Ovary (tissue), 9 donors: Measurements from ENCODE around the gene TNFRSF17. TPM values are rescaled to one million over a fixed set of nuclear protein-coding genes. Genes with fewer than 3 reads are reported as not detected.

Experiments
- DNase-seq, 5 donors: peaks; one replicate each; pipeline ENCODE4 v3.0.0-alpha.2; 2019 to 2020
- H3K27ac ChIP-seq, 2 donors: fragments of 200-600 bp; one replicate each; pipeline versions ENCODE4 v1.5.1 to v1.8.0; 2019 to 2022
- H3K27me3 ChIP-seq: fragments of 200-600 bp; one replicate; pipeline ENCODE4 v1.8.0; 2022
- H3K36me3 ChIP-seq: fragments of 200-600 bp; sonication (generic); one replicate; pipeline ENCODE4 v1.5.1; 2019
- H3K4me1 ChIP-seq: one replicate; pipeline ENCODE4 v1.8.1; 2013; ENCODE audit warnings: mild to moderate bottlenecking, moderate library complexity; ENCODE audit not compliant: insufficient read depth
- H3K4me3 ChIP-seq: fragments of 200-600 bp; sonication (generic); one replicate; pipeline ENCODE4 v1.5.1; 2017
- H3K9me3 ChIP-seq, 2 donors: fragments of 200-600 bp in 1 of 2; sonication (generic) in 1 of 2; one replicate each; pipeline versions ENCODE4 v1.5.1 to v1.8.1; 2013 to 2019; ENCODE audit warnings: mild to moderate bottlenecking in 1 of 2, moderate library complexity in 1 of 2
- CTCF ChIP-seq, 3 donors: fragments of 450-650 bp in 2 of 3; fragments of 200-600 bp in 1 of 3; IDR thresholded peaks; one replicate each; pipeline versions ENCODE4 v1.5.1 to v1.8.0; 2016 to 2022; ENCODE audit warnings: antibody characterized with exemption in 3 of 3, mild to moderate bottlenecking in 1 of 3
- EP300 ChIP-seq: sonication (generic); formaldehyde crosslinking; IDR thresholded peaks from one replicate; pipeline ENCODE4 v1.6.1; 2017; ENCODE audit warnings: antibody characterized with exemption
- POLR2A ChIP-seq: fragments of 450-650 bp; IDR thresholded peaks from one replicate; pipeline ENCODE4 v1.6.1; 2017; ENCODE audit warnings: antibody characterized with exemption, mild to moderate bottlenecking, moderate library complexity
- WGBS, 3 donors: extraction: QIAGEN DNeasy Blood & Tissue Kit in 1 of 3; methylation state at CpG; one replicate each; pipeline versions ENCODE4 v1.1.5 to v1.1.7; 2013 to 2017; 5-methylcytosine and 5-hydroxymethylcytosine counted together
- intact Hi-C, 4 donors: fragments of 100-400 bp; cut with DNase I; formaldehyde crosslinking; loops; one replicate each; pipeline versions ENCODE4 v1.11.0 to v1.15.1; 2022 to 2023
- polyA plus RNA-seq, 2 donors: library from polyadenylated mRNA; stranded (reverse); fragments of 200-250 nt in 1 of 2; fragments of 350-450 nt in 1 of 2; fragmentation: Illumina TruSeq in 1 of 2; extraction: RNeasy Lipid Tissue Mini Kit (QIAGEN cat#74804) in 1 of 2; gene quantifications; one replicate each; pipeline ENCODE4 v1.2.3, GENCODE V29; 2013 to 2014
- total RNA-seq, 7 donors: library from RNA; depleted of rRNA in 2 of 7; stranded (reverse); fragments of >200 nt in 2 of 7; fragmentation: NEBNext Ultra II Directional in 3 of 7; extraction: Animal tissue kit (Norgen Biotek cat#: 25700) in 3 of 7; gene quantifications; one replicate each; pipeline versions ENCODE4 v1.1.0 to v1.2.4, GENCODE V29; 2016 to 2023
- donor health status: DM: no; HTN: no; CAD: no; lungs with moderate emphysema.
- donor health status: DM: no; HTN: no; CAD: no.
- donor health status: Bipolar disorder and iron deficiency.
- donor health status: DM: yes; HTN: yes; CAD: no.
- donor health status: DM: no; HTN: no; CAD: no.
- donor health status: DM: yes; HTN: yes; CAD: no.

Gene TNFRSF17
- total and polyA plus RNA-seq, 9 donors = 0.19 to 0.60 (median 0.36) TPM; not detected in 5

DNA sequence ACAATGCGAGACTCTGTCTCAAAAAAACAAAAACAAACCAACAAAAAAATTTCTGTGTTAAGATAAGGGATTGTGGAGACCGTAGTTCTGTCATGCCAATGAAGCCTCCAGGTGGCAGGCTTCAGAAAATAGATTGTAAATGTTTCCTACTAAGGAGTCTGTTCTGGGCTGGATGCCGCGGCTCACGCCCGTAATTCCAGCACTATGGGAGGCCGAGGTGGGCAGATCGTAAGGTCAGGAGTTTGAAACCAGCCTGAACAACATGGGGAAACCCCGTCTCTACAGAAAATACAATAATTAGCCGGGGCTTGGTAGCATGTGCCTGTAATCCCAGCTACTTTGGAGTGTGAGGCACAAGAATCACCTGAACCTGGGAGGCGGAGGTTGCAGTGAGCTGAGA is 7.1 kb downstream of the TNFRSF17 start:
- intact Hi-C loops = loop anchor here in 3 of 4 donors (10.0 kb wide), 2 partner anchors 57 to 93 kb away; partner anchors contain the start of gene GSPT1 (in 1 of the 3)
- H3K4me3 ChIP-seq = no peak overlapping the region
- 31 to 63% (median 43%) methylated on average over 11 of the region's 11 CpGs for WGBS, 3 donors
- TF ChIP-seq POLR2A (no peak), CTCF (IDR thresholded peaks at IDR 0.05) (no peak), EP300 (no peak)
- H3K36me3 ChIP-seq = no peaks in the 10 kb centered on the region
- no peaks in the 10 kb centered on the region for H3K9me3 ChIP-seq
- H3K4me1 ChIP-seq = peaks cover 7% of the 10 kb centered on the region
- H3K27me3 ChIP-seq = no peaks in the 10 kb centered on the region
- H3K27ac ChIP-seq = no peak overlapping the region
- DNase-seq = no peak

- H3K9me3 ChIP-seq = no peaks in the 10 kb centered on the region
- DNase-seq = no peak
- H3K4me1 ChIP-seq = peaks cover 7% of the 10 kb centered on the region
- no peaks in the 10 kb centered on the region for H3K36me3 ChIP-seq
- no peak overlapping the region for H3K4me3 ChIP-seq
- H3K27me3 ChIP-seq = no peaks in the 10 kb centered on the region
- no peak overlapping the region for H3K27ac ChIP-seq
- 86 to 90% (median 88%) methylated on average over 5 of the region's 5 CpGs for WGBS, 3 donors
- intact Hi-C loops = loop anchor here in 3 of 4 donors (10.0 kb wide), 2 partner anchors 58 to 92 kb away; partner anchors contain the start of gene GSPT1 (in 1 of the 3)
- TF ChIP-seq EP300 = no peak
- TF ChIP-seq CTCF (IDR thresholded peaks at IDR 0.05) = no peak
- TF ChIP-seq POLR2A = no peak
Measured at GRCh38 chr16:11973070-11973469, 8.1 kb downstream of the TNFRSF17 start.

DNA sequence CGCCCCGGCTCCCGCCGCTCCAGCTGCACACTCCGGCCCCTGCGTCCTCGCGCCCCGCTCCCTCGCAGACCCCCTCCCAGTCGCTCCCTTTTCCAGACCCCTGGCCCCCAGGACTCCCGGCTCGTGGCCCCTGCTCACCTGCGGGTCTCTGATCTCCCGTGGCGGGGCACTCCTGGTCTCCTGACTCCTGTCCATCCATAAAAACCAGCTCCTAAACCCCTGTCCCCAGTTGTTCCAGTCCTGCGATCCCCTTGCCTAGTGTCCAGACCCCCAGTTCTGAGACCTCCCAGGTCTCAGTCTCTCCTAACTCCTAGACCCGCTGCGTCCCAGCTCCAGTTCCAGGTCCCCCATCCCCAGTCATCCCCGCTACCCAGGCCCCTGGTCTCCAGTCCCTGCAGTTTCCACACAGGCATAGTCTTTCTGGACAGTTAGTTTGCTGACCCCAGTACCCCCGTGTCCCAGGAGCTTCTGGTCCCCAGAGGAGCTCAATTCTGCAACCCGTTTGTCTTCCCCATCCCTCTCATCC is 11.9 kb downstream of the TNFRSF17 start:
- no peaks in the 10 kb centered on the region for H3K9me3 ChIP-seq
- H3K27me3 ChIP-seq = no peaks in the 10 kb centered on the region
- peak in 1 of 5 donors; percentile 18 for DNase-seq
- TF ChIP-seq EP300 = no peak
- no peak for TF ChIP-seq CTCF (IDR thresholded peaks at IDR 0.05)
- no peak for TF ChIP-seq POLR2A
- intact Hi-C loops = loop anchor here in 3 of 4 donors (10.0 kb wide), 2 partner anchors 62 to 88 kb away; partner anchors contain the start of gene GSPT1 (in 1 of the 3)
- peaks cover 7% of the 10 kb centered on the region for H3K4me1 ChIP-seq
- no peaks in the 10 kb centered on the region for H3K36me3 ChIP-seq
- H3K27ac ChIP-seq = peak overlapping the region; percentile 5 to 32
- peak overlapping the region; percentile 97 for H3K4me3 ChIP-seq
- 0 to 2% (median 1%) methylated on average over 22 of the region's 22 CpGs for WGBS, 3 donors

DNA sequence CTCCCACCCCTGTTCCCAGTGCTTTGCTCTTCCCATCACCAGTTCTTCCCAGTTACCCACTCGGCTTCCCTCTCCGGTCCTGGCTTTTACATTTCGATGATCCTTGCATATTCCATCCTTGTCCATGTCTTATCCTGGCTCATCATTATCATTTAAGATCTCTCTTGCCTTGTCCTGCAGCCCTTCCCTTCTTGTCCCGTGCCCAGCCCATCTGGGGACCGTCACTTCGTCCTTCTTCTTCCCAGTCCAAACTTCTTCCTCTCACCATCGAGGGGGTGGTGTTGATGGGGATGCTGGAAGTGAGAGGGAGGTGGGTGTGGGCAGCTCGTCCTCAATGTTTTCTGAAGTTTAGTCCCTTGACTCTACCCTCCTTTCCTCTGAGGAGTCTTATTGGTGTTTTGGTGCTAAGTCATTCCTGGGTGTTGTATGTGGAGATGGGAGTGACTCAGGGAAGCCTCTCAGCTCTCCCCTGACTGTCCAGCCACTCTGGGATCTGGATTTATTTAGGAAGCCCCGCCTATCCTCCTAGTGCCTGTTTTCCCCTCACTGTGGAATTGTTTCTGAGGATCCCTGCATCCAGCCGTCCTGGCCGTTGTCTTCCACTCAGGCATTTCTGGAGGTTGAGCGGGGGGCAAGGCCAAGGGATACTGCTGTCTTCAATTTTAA is 12.5 kb downstream of the TNFRSF17 start:
- H3K4me3 ChIP-seq = peak overlapping the region; percentile 97
- H3K27ac ChIP-seq = peak overlapping the region; percentile 5 to 32
- peaks cover 7% of the 10 kb centered on the region for H3K4me1 ChIP-seq
- H3K36me3 ChIP-seq = no peaks in the 10 kb centered on the region
- WGBS, 3 donors = 2% methylated on average over 12 of the region's 12 CpGs
- H3K27me3 ChIP-seq = no peaks in the 10 kb centered on the region
- DNase-seq = peak; percentile 29 to 63 (median 38)
- intact Hi-C loops = loop anchor here in 3 of 4 donors (10.0 kb wide), 2 partner anchors 63 to 87 kb away; partner anchors contain the start of gene GSPT1 (in 1 of the 3)
- H3K9me3 ChIP-seq = no peaks in the 10 kb centered on the region
- TF ChIP-seq POLR2A (no peak), CTCF (IDR thresholded peaks at IDR 0.05) (no peak), EP300 (no peak)
